ENCODE data around the gene THSD7B.

THSD7B gene

DNA sequence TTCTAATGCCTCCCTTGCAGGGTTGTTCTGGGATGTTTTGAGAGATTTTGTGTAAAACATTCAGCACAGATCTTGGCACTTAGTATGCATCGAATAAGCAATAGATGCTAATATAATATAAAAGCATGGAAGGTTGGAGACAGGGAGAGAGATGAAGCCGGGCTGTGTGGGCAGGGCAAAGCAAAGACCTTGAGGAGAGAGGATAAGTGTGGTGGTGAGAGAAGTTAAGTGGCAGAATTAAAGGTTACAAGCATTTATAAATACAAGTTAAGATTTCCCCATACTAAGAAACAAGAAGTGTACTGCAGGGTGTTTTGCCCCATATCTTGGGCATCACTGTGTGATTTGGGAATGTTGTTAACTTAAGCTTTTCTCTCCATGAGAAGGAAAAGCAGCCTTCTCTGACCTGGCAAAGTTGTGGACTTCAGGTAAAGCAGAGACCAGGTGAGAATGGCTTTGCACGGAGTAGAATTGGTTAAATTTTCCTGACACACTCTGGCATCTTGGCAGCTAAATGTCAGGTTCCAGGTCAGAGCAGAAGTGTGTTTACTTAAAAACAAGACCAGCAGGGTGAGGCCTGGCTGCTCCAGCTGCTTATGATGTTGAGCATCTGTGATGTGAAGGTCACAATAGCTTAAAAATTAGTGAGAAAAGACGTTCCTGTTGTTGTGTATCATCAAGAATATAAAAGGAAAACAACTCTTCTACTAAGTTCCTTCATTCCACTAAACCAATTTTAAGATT is 910.4 kb downstream of the THSD7B start:
- TF ChIP-seq, protein P1, sequence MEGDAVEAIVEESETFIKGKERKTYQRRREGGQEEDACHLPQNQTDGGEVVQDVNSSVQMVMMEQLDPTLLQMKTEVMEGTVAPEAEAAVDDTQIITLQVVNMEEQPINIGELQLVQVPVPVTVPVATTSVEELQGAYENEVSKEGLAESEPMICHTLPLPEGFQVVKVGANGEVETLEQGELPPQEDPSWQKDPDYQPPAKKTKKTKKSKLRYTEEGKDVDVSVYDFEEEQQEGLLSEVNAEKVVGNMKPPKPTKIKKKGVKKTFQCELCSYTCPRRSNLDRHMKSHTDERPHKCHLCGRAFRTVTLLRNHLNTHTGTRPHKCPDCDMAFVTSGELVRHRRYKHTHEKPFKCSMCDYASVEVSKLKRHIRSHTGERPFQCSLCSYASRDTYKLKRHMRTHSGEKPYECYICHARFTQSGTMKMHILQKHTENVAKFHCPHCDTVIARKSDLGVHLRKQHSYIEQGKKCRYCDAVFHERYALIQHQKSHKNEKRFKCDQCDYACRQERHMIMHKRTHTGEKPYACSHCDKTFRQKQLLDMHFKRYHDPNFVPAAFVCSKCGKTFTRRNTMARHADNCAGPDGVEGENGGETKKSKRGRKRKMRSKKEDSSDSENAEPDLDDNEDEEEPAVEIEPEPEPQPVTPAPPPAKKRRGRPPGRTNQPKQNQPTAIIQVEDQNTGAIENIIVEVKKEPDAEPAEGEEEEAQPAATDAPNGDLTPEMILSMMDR (IDR thresholded peaks at IDR 0.05) = no peak

DNA sequence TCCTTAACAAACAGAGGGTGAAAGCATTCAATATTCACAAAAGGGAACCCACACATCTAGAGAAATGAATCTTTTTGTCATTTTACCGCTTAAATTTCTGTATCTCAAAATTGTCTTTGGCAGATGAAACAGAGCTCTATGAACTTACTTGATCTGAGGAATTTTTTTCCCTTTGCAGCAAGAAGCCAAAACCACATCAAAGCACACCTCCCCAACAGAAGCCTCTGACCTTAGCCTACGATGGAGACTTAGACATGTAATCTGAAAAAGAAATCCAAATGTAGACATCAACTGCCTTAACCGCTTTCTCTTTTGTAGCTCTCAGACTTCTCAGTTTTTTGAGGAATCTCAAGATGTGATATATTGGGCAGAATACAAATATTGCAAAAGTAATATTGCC is 911.0 kb downstream of the THSD7B start:
- TF ChIP-seq, protein P1 (IDR thresholded peaks at IDR 0.05) = no peak

DNA sequence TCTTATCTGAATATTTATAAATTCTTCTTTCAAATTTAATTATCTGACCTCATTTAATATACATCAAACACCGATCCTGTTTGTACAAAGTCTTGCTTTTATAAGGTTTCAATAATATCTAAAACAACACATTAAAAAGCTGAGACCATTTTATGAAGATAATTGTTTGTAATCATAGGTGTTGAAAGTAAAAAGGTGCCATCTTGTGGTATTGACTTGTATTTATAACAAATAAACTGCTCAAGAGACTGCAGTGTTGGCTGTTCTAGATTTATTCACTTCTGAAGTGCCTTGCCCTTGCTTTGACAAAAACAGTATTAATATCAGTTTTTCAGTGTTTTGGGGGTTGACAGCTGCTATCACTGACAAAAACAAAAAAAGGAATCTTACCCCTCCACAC is 912.1 kb downstream of the THSD7B start:
- TF ChIP-seq, protein P1 (IDR thresholded peaks at IDR 0.05) = peak; percentile 42; the same call in 1 of the 2 replicates

DNA sequence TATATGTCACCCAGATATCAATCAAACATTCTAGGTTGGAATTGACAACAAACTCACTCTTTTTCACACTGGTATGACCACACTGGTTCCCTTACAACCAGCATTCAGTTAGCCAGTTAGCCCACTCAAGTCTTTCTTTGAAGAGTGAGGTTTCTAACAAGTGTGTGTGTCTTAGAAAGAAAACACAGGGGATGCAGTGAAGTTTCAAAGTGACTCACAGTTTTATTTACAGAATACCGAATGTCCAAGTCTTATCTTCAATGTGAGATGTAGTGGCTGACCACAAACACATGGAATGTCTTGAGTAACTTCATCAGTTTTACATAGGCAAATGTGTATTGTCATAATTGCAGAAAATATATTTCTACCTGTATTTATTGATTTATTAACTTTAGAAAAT is 924.2 kb downstream of the THSD7B start:
- TF ChIP-seq, protein P1 (IDR thresholded peaks at IDR 0.05) = no peak

DNA sequence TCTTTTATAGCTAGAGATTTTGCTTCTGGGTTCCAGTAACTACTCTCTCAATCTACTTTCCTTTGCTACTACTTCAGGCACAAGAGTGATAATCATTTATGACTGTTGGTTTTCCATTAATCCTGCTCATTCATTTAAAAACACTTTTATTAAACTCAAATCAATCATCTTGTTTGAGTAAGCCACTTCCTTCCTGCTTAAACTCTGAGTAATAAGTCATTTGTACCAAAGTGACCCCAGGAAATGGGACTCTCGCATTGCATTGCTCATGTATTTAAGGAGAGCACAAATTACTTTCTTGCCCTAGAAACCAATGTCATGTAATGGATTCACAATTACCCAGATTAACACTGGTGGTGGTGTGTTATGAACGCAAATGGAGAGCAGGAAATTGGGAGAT is 928.2 kb downstream of the THSD7B start:
- TF ChIP-seq, protein P1 (IDR thresholded peaks at IDR 0.05) = no peak

DNA sequence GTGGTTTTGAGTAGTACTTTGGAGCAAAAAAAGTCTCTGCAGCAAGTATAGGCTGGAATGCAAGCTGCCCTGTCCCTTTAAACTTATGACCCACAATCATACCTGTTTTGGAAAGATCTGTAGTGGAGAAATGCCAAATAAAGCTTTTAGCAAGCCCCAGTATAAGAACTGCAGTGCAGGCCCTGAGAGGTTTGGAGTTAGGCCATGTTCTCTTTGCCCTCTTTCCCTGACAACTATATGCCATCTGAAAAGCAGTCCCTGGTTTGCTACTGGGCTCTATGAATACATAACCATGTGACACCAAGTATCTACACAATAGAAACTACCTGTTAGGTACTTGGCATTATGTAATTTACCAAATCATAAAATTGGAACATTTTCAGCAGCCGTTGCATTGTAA is 931.6 kb downstream of the THSD7B start:
- TF ChIP-seq, protein P1 (IDR thresholded peaks at IDR 0.05) = no peak

DNA sequence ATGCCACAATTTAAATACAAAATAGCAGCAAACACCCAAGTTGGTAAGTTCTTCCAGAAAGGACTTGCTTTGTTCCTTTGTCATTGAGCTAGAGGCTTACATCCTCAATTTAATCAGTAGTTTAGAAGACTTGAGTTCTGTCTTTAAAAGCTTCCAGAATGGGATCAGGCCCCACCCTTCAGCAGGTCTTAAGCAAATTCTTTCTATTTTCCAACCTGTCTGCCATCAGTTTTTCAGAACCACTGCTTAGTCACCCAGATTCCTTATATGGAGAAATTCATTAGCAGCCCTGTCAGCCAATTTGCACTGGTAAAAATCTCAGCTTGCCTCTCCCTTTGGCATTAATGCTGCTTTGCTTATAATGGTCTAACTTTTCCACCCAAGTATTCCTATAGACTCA is 935.3 kb downstream of the THSD7B start:
- TF ChIP-seq, protein P1 (IDR thresholded peaks at IDR 0.05) = no peak

DNA sequence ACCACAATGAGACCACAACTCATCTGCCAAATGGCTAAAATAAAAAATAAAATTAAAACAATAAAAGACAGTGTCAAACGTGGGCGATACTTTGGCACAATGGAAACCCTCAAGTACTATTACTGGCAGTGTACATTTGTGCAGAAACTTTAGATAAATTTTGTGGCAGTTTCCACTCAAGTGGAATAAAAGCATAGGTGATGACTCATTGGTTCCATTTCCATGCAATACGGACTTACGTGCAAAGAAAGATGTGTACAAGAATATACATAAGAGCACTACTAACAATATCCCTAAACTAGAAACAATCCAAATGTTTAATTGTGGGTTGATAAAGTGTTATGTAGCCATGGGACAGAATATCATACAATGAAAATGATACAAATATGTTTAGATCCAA is 940.0 kb downstream of the THSD7B start:
- TF ChIP-seq, protein P1 (IDR thresholded peaks at IDR 0.05) = no peak
